NCI-H526 treated with DMSO at 0.1 percent for 48 hours (cell line): ENCODE data around the gene STRN.
A peak's percentile ranks its signal among the peaks of the same experiment; 100 is the strongest.
"Not testable (repeated sequence)": the region's sequence is repeated elsewhere in the genome, so short reads cannot be mapped to it uniquely, and the experiment has no call there.

ENCODE experiments used
- DNase-seq: peaks from one replicate; lab custom pipeline; 2025; lab: John Stamatoyannopoulos, UW

Gene STRN

GRCh38 chr2:36839976-36840617 lies 126.2 kb downstream of the STRN start:
- DNase-seq = no peak

- DNase-seq = no peak
Measured at GRCh38 chr2:36834731-36835524, 131.4 kb downstream of the STRN start.

DNA sequence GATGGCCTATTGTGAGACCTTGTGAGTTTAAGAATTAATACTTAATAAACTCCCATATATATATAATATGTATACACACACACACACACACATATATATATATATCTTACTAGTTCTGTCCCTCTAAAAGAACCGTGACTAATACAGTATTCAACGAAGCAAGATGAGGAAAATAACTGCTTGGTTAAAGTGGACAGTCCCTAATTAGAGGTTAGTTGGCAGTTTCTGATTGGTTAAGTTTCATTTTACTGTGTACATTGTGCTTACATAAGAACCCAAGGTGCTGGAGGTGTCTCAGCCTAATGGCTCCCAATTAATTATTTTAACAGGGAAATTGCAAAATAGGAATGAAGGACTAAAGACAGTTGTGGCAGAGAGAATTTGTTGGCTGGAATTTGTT lies 132.1 kb downstream of the STRN start:
- DNase-seq = no peak

- DNase-seq = no peak
Measured at GRCh38 chr2:36831185-36831584, 135.2 kb downstream of the STRN start.

DNA sequence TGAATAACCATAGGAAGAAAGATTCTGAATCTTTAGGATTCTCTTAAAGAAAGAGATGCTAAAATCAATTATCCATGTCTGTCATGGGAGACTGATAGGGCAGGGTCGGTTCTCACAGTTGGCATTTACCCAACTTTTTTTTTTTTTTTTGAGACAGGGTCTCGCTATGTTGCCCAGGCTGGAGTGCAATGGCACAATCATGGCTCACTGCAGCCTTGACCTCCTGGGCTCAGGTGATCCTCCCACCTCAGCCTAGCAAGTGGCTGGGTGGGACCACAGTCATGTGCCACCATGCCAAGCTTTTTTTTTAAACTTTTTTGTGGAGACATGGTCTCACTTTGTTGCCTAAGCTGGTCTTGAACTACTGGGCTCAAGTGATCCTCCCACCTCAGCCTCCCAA lies 141.7 kb downstream of the STRN start:
- not testable (repeated sequence) for DNase-seq

- no peak for DNase-seq
Measured at GRCh38 chr2:36824273-36824672, 142.1 kb downstream of the STRN start.

DNA sequence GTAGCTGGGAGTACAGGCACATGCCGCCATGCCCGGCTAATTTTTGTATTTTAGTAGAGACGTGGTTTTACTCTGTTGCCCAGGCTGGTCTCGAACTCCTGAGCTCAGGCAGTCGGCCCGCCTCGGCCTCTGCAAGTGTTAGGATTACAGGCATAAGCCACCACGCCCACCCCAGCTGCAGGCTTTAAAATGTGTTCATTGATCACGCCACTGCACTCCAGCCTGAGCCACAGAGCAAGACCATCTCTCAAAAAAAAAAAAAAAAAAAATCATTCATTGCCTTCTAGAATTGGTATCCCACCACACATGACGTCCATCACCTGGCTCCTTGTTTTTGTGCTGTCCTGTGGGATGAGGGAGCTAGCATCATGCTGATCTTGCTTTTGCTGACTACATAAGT lies 142.5 kb downstream of the STRN start:
- DNase-seq = no peak

- DNase-seq = peak; percentile 80
Measured at GRCh38 chr2:36820942-36821605, 145.3 kb downstream of the STRN start.

DNA sequence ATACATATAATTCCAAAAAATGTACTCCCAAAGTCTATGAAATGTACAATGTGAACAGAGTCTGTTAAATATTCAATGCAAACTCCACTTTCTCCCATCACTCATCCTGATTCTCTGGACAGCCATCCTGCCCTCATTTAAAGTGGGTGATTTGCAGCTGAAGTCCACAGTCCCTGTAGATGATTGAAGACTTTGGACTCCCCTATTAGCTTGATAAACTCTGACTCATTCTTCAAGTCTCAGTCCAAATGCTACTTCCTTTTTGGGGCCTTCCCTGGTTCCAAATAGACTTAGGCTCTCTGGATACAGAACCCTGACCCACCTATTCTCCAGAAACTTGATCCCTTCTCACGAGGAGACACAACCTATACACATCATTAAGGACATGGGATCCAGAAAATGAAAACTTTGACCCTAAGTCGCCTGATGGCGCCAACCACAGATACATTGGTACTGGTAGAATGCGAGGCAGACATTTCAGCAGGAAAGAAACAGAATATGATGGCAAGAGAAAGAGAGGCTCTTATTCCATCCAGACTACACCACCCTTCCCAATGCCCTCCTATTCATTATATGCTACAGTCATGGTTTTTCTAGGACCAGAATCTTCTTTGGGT lies 147.1 kb downstream of the STRN start:
- no peak for DNase-seq

DNA sequence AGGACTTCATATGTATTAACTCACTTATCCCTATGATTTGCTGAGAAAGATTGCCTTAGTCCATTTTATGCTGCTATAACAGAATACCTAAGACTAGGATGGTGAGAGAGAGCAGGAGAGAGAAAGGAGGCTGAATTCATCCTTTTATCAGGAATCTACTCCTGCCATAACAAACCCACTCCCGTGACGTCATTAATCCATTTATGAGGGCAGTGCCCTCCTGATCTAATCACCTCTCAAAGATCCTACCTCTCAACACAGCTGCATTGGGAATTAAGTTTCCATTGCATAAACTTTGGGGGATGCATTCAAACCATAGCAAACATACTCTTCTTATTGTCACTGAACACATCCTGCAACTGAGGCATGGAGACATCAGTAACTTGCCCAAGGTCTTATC lies 147.8 kb downstream of the STRN start:
- DNase-seq = no peak

- DNase-seq = peak; percentile 17
Measured at GRCh38 chr2:36812196-36812595, 154.1 kb downstream of the STRN start.

GRCh38 chr2:36811071-36811470 lies 155.3 kb downstream of the STRN start:
- DNase-seq = no peak

- DNase-seq = no peak
Measured at GRCh38 chr2:36809069-36809445, 157.3 kb downstream of the STRN start.

DNA sequence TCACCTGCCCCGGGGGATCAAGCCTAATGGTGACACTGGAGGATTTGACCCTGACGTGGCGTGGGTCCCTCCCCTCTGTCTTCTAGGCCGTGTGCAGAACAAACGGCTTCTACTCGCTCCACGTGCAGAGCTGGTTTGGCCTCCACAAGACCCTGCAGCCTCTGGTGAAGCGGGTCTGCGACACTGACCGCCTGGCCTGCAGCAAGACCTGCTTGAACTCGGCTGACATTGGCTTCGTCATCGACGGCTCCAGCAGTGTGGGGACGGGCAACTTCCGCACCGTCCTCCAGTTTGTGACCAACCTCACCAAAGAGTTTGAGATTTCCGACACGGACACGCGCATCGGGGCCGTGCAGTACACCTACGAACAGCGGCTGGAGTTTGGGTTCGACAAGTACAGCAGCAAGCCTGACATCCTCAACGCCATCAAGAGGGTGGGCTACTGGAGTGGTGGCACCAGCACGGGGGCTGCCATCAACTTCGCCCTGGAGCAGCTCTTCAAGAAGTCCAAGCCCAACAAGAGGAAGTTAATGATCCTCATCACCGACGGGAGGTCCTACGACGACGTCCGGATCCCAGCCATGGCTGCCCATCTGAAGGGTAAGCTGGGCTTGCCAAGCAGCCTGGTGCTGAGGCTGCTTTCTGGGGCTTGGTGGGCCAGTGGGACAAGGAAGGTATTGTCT lies 157.8 kb downstream of the STRN start:
- no peak for DNase-seq

GRCh38 chr2:36807223-36807886 lies 159.0 kb downstream of the STRN start:
- peak; percentile 10 for DNase-seq

DNA sequence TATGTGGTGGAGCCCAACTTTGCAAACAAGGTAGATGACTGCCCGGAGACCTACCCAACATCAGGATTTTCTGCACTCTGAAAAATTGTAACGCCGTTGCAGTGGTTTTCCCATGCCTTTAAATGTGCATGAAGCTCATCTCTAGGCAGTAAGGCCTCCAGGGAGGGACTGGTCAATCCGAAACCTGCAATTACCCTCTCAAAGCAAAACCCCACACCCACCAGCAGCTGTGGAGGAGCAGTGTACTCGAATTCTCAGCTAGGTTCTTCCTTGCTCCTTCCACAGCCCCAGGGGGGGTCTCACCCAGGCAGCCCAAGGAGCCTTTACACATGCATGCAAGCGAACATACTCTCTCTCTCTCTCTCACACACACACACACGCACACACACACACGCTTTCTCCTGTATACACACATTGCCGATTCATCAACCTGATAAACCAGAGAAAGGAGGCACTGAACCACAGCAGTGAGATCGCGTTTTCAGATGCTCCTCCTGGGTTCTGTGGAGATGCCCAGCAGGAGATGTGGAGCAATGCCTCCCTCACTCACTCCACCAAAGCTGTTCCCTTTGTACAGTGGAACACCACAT lies 160.6 kb downstream of the STRN start:
- DNase-seq = no peak

GRCh38 chr2:36802952-36803351 lies 163.4 kb downstream of the STRN start:
- DNase-seq = no peak

GRCh38 chr2:36801088-36801487 lies 165.2 kb downstream of the STRN start:
- no peak for DNase-seq

DNA sequence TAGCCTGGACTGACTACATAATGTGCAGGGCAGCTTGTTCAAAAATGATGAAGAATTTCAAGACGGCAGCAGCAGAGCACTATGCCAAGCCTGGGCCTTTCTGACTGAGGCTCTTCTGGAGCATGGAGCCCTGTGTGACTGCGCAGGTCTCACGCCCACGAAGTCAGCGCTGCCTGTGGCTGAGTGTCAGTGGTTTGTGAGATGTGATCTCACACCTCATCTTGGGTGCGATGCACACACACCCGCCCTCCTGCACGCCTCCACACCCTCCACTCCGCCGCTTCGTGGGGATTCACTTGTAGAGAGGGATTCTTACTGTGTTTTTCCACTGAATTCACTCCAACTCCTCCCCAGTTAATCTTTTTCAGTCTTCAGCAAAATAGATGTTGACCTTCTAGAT lies 166.0 kb downstream of the STRN start:
- DNase-seq = no peak

GRCh38 chr2:36798724-36799123 lies 167.6 kb downstream of the STRN start:
- DNase-seq = no peak
